GM21381 (cell line): ENCODE results near the gene CCDC27.

Experiments
- ATAC-seq: cut with Tn5 transposase; IDR thresholded peaks from one replicate; pipeline ENCODE4 v1.9.1; 2021; ENCODE audit warnings: mild to moderate bottlenecking, moderate library complexity; ENCODE audit not compliant: unreplicated experiment

The CCDC27 gene

GRCh38 chr1:3750741-3751140 lies 1.5 kb upstream of the CCDC27 start:
- ATAC-seq = no peak

GRCh38 chr1:3753656-3754454 lies 1.6 kb downstream of the CCDC27 start:
- no peak for ATAC-seq

- ATAC-seq = no peak
Measured at GRCh38 chr1:3756394-3756793, 4.1 kb downstream of the CCDC27 start.

- ATAC-seq = no peak
Measured at GRCh38 chr1:3759164-3759563, 6.9 kb downstream of the CCDC27 start.

GRCh38 chr1:3759796-3760195 lies 7.5 kb downstream of the CCDC27 start:
- no peak for ATAC-seq

GRCh38 chr1:3761296-3762010 lies 9.2 kb downstream of the CCDC27 start:
- no peak for ATAC-seq

GRCh38 chr1:3762151-3762872 lies 10.1 kb downstream of the CCDC27 start:
- ATAC-seq = no peak

GRCh38 chr1:3762873-3763228 lies 10.6 kb downstream of the CCDC27 start:
- no peak for ATAC-seq

GRCh38 chr1:3763351-3764125 lies 11.3 kb downstream of the CCDC27 start:
- ATAC-seq = no peak

GRCh38 chr1:3767328-3767925 lies 15.2 kb downstream of the CCDC27 start:
- ATAC-seq = no peak

GRCh38 chr1:3768811-3769390 lies 16.7 kb downstream of the CCDC27 start:
- no peak for ATAC-seq

- no peak for ATAC-seq
Measured at GRCh38 chr1:3770047-3770765, 18.0 kb downstream of the CCDC27 start.

- no peak for ATAC-seq
Measured at GRCh38 chr1:3771108-3772026, 19.1 kb downstream of the CCDC27 start.

GRCh38 chr1:3772027-3772714 lies 19.9 kb downstream of the CCDC27 start:
- peak; percentile 66 for ATAC-seq

- ATAC-seq = peak; percentile 10
Measured at GRCh38 chr1:3772715-3773571, 20.7 kb downstream of the CCDC27 start, which contains the start of gene SMIM1. Gene SMIM1, plus strand, starts transcription at chr1:3772749. Its CDS starts 2,625 bp downstream, at chr1:3775374.

GRCh38 chr1:3773572-3774275 lies 21.5 kb downstream of the CCDC27 start:
- ATAC-seq = no peak
